KMS-11 (cell line): ENCODE results near the gene NR2F1-AS1.

ENCODE experiments used
- H2AFZ ChIP-seq: fragments of 200-600 bp; sonication (generic); 2 replicates; pipeline ENCODE4 v1.6.1; 2016; ENCODE audit warnings: antibody characterized with exemption, mixed run types, low read depth
- H3K27ac ChIP-seq: fragments of 200-600 bp; sonication (generic); 2 replicates; pipeline ENCODE4 v1.6.1; 2016; ENCODE audit warnings: mild to moderate bottlenecking, mixed run types
- H3K27me3 ChIP-seq: fragments of 200-600 bp; sonication (generic); 2 replicates; pipeline ENCODE4 v1.6.1; 2017; ENCODE audit warnings: mild to moderate bottlenecking, low read depth, mixed run types, moderate library complexity; ENCODE audit not compliant: insufficient read depth
- H3K36me3 ChIP-seq: fragments of 200-600 bp; sonication (generic); 2 replicates; pipeline ENCODE4 v1.6.1; 2017; ENCODE audit warnings: mild to moderate bottlenecking, mixed run types; ENCODE audit not compliant: insufficient read depth
- H3K4me1 ChIP-seq: fragments of 200-600 bp; sonication (generic); 2 replicates; pipeline ENCODE4 v1.6.1; 2016; ENCODE audit warnings: mild to moderate bottlenecking, low read depth, mixed run types; ENCODE audit not compliant: poor library complexity, severe bottlenecking
- H3K4me2 ChIP-seq: fragments of 200-600 bp; sonication (generic); 2 replicates; pipeline ENCODE4 v1.7.0; 2016; ENCODE audit warnings: mild to moderate bottlenecking, mixed run types
- H3K4me3 ChIP-seq: fragments of 200-600 bp; sonication (generic); IDR thresholded peaks from 2 replicates; pipeline ENCODE4 v1.6.1; 2017; ENCODE audit warnings: low read depth, low read length, mixed read lengths; ENCODE audit not compliant: insufficient read depth
- H3K79me2 ChIP-seq: fragments of 200-600 bp; sonication (generic); 2 replicates; pipeline ENCODE4 v1.6.1; 2016; ENCODE audit warnings: low read depth, mixed run types; ENCODE audit not compliant: insufficient read depth
- H3K9ac ChIP-seq: fragments of 200-600 bp; sonication (generic); 2 replicates; pipeline ENCODE4 v1.6.1; 2016; ENCODE audit warnings: mild to moderate bottlenecking, mixed run types
- H4K20me1 ChIP-seq: fragments of 200-600 bp; sonication (generic); 2 replicates; pipeline ENCODE4 v1.6.1; 2016; ENCODE audit warnings: mild to moderate bottlenecking, mixed run types; ENCODE audit not compliant: insufficient read depth
- CTCF ChIP-seq: fragments of 200-600 bp; sonication (generic); conservative IDR thresholded peaks from 2 replicates; pipeline ENCODE4 v1.6.1; 2017; ENCODE audit warnings: low read depth, mild to moderate bottlenecking, antibody characterized with exemption, low read length, moderate library complexity, mixed read lengths

Gene NR2F1-AS1

DNA sequence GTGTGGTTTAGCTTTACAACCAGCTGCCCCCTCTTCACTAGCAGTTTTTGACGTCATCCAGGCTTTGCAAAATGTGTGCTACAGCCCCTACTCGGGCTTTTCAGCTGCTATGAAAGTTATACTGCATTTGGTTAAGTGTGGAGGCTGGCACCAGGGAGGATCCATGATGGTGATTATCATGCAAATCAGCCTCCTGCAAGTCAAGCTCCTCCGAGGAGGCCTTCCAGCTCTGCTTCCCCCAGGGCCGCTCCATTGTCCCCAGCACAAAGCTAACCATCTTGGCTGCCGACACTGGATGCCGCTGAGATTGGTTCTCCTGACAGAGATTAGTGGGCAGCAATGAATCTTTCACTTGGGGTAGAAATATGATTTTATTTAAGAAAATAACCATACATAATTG, 159.6 kb downstream of the NR2F1-AS1 start:
- Histone ChIP-seq H3K4me1 (peaks cover 20% of the 10 kb centered on the region), H4K20me1 (no peaks in the 10 kb centered on the region), H3K27ac (no peak overlapping the region), H3K36me3 (no peaks in the 10 kb centered on the region), H2AFZ (no peak overlapping the region), H3K27me3 (no peaks in the 10 kb centered on the region), H3K4me2 (no peak overlapping the region), H3K9ac (no peak overlapping the region), H3K79me2 (no peaks in the 10 kb centered on the region), H3K4me3 (no peak overlapping the region)
- no peak for TF ChIP-seq CTCF

DNA sequence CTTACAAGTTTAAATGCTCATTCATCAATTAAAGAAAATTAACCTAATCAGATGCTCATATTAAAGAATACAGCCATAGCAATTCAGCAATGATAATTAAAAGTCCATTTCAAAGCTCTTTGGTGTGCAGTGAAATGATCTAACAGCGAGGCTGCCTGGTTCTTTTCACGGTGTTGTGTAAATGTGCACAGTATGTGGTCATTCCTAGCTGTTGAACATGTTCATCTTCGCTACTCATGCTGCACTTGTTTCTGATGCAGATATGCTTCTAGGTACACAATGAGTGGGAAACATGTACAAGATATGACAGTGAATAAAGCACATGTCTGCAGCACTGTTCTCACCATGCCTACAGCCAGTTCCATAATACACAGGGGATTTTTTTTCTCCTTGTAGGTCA, 163.5 kb downstream of the NR2F1-AS1 start:
- Histone ChIP-seq H3K9ac (no peak overlapping the region), H3K27me3 (no peaks in the 10 kb centered on the region), H2AFZ (no peak overlapping the region), H4K20me1 (no peaks in the 10 kb centered on the region), H3K36me3 (no peaks in the 10 kb centered on the region), H3K79me2 (no peaks in the 10 kb centered on the region), H3K4me2 (no peak overlapping the region), H3K27ac (no peak overlapping the region), H3K4me3 (no peak overlapping the region), H3K4me1 (peaks cover 20% of the 10 kb centered on the region)
- TF ChIP-seq CTCF, result no peak

- Histone ChIP-seq H3K36me3 (no peaks in the 10 kb centered on the region), H3K9ac (no peak overlapping the region), H3K4me2 (no peak overlapping the region), H2AFZ (no peak overlapping the region), H3K79me2 (no peaks in the 10 kb centered on the region), H3K27me3 (no peaks in the 10 kb centered on the region), H4K20me1 (no peaks in the 10 kb centered on the region), H3K4me3 (no peak overlapping the region), H3K4me1 (peaks cover 20% of the 10 kb centered on the region), H3K27ac (no peak overlapping the region)
- TF ChIP-seq CTCF, result no peak
Observed at GRCh38 chr5:93415819-93416218, 165.2 kb downstream of the NR2F1-AS1 start.

- Histone ChIP-seq H3K27me3 (no peaks in the 10 kb centered on the region), H3K36me3 (no peaks in the 10 kb centered on the region), H3K79me2 (no peaks in the 10 kb centered on the region), H4K20me1 (no peaks in the 10 kb centered on the region), H3K4me3 (no peak overlapping the region), H3K4me1 (no peaks in the 10 kb centered on the region), H3K4me2 (no peak overlapping the region), H2AFZ (no peak overlapping the region), H3K9ac (no peak overlapping the region), H3K27ac (no peak overlapping the region)
- no peak for TF ChIP-seq CTCF
Observed at GRCh38 chr5:93411716-93412115, 169.3 kb downstream of the NR2F1-AS1 start.

DNA sequence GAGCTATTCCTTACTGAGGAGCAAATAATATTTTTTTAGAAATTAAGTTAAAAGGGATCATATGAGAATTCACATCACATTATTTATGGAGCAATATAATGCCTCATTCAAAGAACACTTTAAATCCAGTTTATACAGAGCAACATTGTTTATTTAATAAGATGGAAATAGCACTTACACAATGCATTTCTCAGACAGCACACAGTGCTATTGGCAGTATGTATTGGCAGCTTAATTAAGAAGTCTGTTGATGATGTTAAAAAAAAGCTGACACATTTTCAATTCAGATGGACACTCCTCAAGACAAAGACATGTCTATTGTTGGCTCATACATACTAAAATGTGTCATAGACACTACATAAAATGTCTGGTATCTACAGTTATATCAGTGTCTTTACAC, 171.3 kb downstream of the NR2F1-AS1 start:
- no peak overlapping the region for H3K4me2 ChIP-seq
- no peak overlapping the region for H3K4me3 ChIP-seq
- no peaks in the 10 kb centered on the region for H3K36me3 ChIP-seq
- no peaks in the 10 kb centered on the region for H3K27me3 ChIP-seq
- no peaks in the 10 kb centered on the region for H4K20me1 ChIP-seq
- no peak overlapping the region for H2AFZ ChIP-seq
- H3K27ac ChIP-seq, result no peak overlapping the region
- no peak for TF ChIP-seq CTCF
- peaks cover under 1% of the 10 kb centered on the region for H3K4me1 ChIP-seq
- no peaks in the 10 kb centered on the region for H3K79me2 ChIP-seq
- no peak overlapping the region for H3K9ac ChIP-seq
